Stomach (tissue), 9 donors: ENCODE data around the gene GSTA4. TPM values are rescaled to one million over a fixed set of nuclear protein-coding genes. Genes with fewer than 3 reads are reported as not detected.
"Not testable (repeated sequence)": the region's sequence is repeated elsewhere in the genome, so short reads cannot be mapped to it uniquely, and the experiment has no call there.

Experiments
- DNase-seq, 2 donors: peaks; one replicate each; pipeline versions ENCODE4 v3.0.0 to v3.0.0-alpha.2; 2013 to 2019
- H3K27ac ChIP-seq, 5 donors: fragments of 200-600 bp in 4 of 5; sonication (generic) in 4 of 5; one replicate each; pipeline ENCODE4 v1.5.1; 2013 to 2019; ENCODE audit warnings: mild to moderate bottlenecking in 1 of 5, moderate library complexity in 1 of 5
- H3K27me3 ChIP-seq, 3 donors: fragments of 200-600 bp; sonication (generic); one replicate each; pipeline ENCODE4 v1.5.1; 2017 to 2019; ENCODE audit warnings: mixed run types in 1 of 3
- H3K36me3 ChIP-seq, 4 donors: fragments of 200-600 bp; sonication (generic); 1 replicate in 3 of 4; 2 replicates in 1 of 4; pipeline ENCODE4 v1.5.1; 2016 to 2019
- H3K4me1 ChIP-seq, 4 donors: fragments of 200-600 bp; sonication (generic); one replicate each; pipeline ENCODE4 v1.5.1; 2016 to 2019
- H3K4me3 ChIP-seq, 4 donors: fragments of 200-600 bp; sonication (generic) in 3 of 4; one replicate each; pipeline ENCODE4 v1.5.1; 2016 to 2019; ENCODE audit warnings: mild to moderate bottlenecking in 1 of 4
- H3K9me3 ChIP-seq, 4 donors: fragments of 200-600 bp; sonication (generic); one replicate each; pipeline ENCODE4 v1.5.1; 2016 to 2019
- EP300 ChIP-seq: sonication (generic); formaldehyde crosslinking; IDR thresholded peaks from one replicate; pipeline ENCODE4 v1.6.1; 2017; ENCODE audit warnings: antibody characterized with exemption
- POLR2A ChIP-seq, 4 donors: fragments of 450-650 bp; IDR thresholded peaks; one replicate each; pipeline ENCODE4 v1.6.1; 2016; ENCODE audit warnings: antibody characterized with exemption in 4 of 4, control low read depth in 2 of 4, mild to moderate bottlenecking in 1 of 4, moderate library complexity in 1 of 4
- POLR2AphosphoS5 ChIP-seq, 3 donors: sonication (generic); formaldehyde crosslinking; IDR thresholded peaks; one replicate each; pipeline ENCODE4 v1.6.1; 2016; ENCODE audit warnings: antibody characterized with exemption in 3 of 3
- WGBS, 5 donors: extraction: QIAGEN DNeasy Blood & Tissue Kit in 3 of 5; methylation state at CpG; one replicate each; pipeline versions ENCODE4 v1.1.5 to v1.1.7; 2013 to 2018; 5-methylcytosine and 5-hydroxymethylcytosine counted together
- intact Hi-C: fragments of 100-400 bp; cut with DNase I; formaldehyde crosslinking; loops from one replicate; pipeline ENCODE4 v1.15.1; 2023; ENCODE audit warnings: low total_unique reads
- polyA plus RNA-seq, 3 donors: library from polyadenylated mRNA; stranded (reverse); fragments of 200-250 nt; gene quantifications; one replicate each; pipeline ENCODE4 v1.2.3, GENCODE V29; 2013
- total RNA-seq, 5 donors: library from RNA; depleted of rRNA; stranded (reverse); fragments of >200 nt; gene quantifications; one replicate each; pipeline versions ENCODE4 v1.1.0 to v1.2.3, GENCODE V29; 2014 to 2016
- TF ChIP-seq, protein P1 (sequence below), 7 experiments: fragments of 450-650 bp in 4 of 7; fragments of 200-600 bp in 3 of 7; sonication (generic) in 3 of 7; IDR thresholded peaks; one replicate each; pipeline ENCODE4 v1.5.1; 2016 to 2019; ENCODE audit warnings: antibody characterized with exemption in 7 of 7, control low read depth in 2 of 7, mild to moderate bottlenecking in 1 of 7
- donor health status: healthy with polysubstance abuse.
- donor health status: Bipolar disorder and iron deficiency.
- donor health status: healthy.

Gene GSTA4
- total and polyA plus RNA-seq, 8 donors: 5.2 to 105 (median 48.7) TPM

GRCh38 chr6:52953911-52954839, 40.9 kb downstream of the GSTA4 start:
- Histone ChIP-seq H3K27ac (no peak overlapping the region), H3K36me3 (no peaks in the 10 kb centered on the region), H3K4me1 (no peaks in the 10 kb centered on the region), H3K4me3 (no peak overlapping the region), H3K27me3 (no peaks in the 10 kb centered on the region), H3K9me3 (no peaks in the 10 kb centered on the region)
- DNase-seq: no peak
- no peak for TF ChIP-seq POLR2A (IDR thresholded peaks at IDR 0.05)
- no peak for TF ChIP-seq POLR2AphosphoS5 (IDR thresholded peaks at IDR 0.05)
- no peak for TF ChIP-seq EP300
- TF ChIP-seq, protein P1, sequence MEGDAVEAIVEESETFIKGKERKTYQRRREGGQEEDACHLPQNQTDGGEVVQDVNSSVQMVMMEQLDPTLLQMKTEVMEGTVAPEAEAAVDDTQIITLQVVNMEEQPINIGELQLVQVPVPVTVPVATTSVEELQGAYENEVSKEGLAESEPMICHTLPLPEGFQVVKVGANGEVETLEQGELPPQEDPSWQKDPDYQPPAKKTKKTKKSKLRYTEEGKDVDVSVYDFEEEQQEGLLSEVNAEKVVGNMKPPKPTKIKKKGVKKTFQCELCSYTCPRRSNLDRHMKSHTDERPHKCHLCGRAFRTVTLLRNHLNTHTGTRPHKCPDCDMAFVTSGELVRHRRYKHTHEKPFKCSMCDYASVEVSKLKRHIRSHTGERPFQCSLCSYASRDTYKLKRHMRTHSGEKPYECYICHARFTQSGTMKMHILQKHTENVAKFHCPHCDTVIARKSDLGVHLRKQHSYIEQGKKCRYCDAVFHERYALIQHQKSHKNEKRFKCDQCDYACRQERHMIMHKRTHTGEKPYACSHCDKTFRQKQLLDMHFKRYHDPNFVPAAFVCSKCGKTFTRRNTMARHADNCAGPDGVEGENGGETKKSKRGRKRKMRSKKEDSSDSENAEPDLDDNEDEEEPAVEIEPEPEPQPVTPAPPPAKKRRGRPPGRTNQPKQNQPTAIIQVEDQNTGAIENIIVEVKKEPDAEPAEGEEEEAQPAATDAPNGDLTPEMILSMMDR (IDR thresholded peaks at IDR 0.05): no peak
- intact Hi-C loops: no loop called here
- 63 to 81% (median 71%) methylated on average over 6 of the region's 6 CpGs for WGBS, 5 donors

DNA sequence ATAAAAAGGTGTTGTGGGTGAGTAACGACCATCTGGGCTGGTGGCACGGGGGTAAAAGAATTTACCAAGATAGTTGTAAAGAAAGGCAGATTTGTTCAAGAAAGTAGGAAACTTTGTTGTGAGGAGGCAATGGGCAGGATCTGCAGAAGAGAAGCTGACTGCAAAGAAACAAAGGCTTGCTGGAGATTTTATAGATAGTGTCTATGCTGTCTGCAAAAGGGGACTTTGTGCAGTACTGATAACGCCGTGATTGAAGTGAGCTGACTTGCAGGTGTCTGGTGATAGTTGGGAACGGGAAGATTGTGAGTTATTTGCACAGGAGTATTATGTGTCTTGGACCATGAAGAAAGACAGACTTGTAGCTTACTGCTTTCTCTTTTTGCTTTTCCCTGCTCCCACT, 48.8 kb downstream of the GSTA4 start:
- no peaks in the 10 kb centered on the region for H3K4me1 ChIP-seq
- no peak for DNase-seq
- no peak overlapping the region for H3K27ac ChIP-seq
- H3K27me3 ChIP-seq: no peaks in the 10 kb centered on the region
- WGBS, 5 donors: 8 to 18% (median 14%) methylated on average over 5 of the region's 5 CpGs
- no peak for TF ChIP-seq EP300
- TF ChIP-seq POLR2AphosphoS5 (IDR thresholded peaks at IDR 0.05): no peak
- no peak for TF ChIP-seq POLR2A (IDR thresholded peaks at IDR 0.05)
- TF ChIP-seq, protein P1 (IDR thresholded peaks at IDR 0.05): no peak
- H3K36me3 ChIP-seq: no peaks in the 10 kb centered on the region
- H3K4me3 ChIP-seq: no peak overlapping the region
- no peaks in the 10 kb centered on the region for H3K9me3 ChIP-seq
- intact Hi-C loops: no loop called here

GRCh38 chr6:52942821-52943220, 52.3 kb downstream of the GSTA4 start:
- H3K27ac ChIP-seq, H3K9me3 ChIP-seq, intact Hi-C loops, H3K27me3 ChIP-seq, H3K36me3 ChIP-seq, H3K4me1 ChIP-seq, DNase-seq, H3K4me3 ChIP-seq: not testable (repeated sequence)
- 88 to 90% (median 88%) methylated on average over 9 to 10 of the region's 10 CpGs for WGBS, 5 donors

GRCh38 chr6:52942221-52942620, 52.9 kb downstream of the GSTA4 start:
- H3K4me1 ChIP-seq: no peaks in the 10 kb centered on the region
- no peaks in the 10 kb centered on the region for H3K27me3 ChIP-seq
- TF ChIP-seq, protein P1 (IDR thresholded peaks at IDR 0.05): no peak
- TF ChIP-seq POLR2AphosphoS5 (IDR thresholded peaks at IDR 0.05) (no peak), POLR2A (IDR thresholded peaks at IDR 0.05) (no peak), EP300 (no peak)
- DNase-seq: no peak
- no peak overlapping the region for H3K4me3 ChIP-seq
- no peaks in the 10 kb centered on the region for H3K36me3 ChIP-seq
- H3K27ac ChIP-seq: no peak overlapping the region
- intact Hi-C loops: no loop called here
- WGBS, 5 donors: 51 to 70% (median 60%) methylated on average over 4 of the region's 4 CpGs
- no peaks in the 10 kb centered on the region for H3K9me3 ChIP-seq

DNA sequence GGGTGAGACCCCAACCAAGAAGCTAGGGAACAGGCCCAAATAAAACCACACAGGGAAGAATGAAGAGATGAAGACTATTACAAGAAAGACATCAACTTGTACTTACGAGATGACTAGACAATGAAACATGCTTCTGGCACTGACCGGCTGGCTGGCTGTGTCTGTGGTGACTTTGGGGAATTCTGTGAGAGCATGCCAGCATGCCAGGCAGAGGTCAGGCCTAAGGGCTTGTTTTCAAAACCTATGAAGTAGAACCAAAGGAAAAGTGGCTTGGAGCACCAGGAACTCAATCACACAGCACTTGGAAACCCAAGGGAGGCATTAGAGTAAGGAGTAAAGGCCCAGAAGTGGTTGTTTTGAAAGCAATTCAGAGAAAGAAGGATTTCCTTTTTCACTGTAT, 57.2 kb downstream of the GSTA4 start:
- 75 to 95% (median 87%) methylated on average over 2 of the region's 2 CpGs for WGBS, 5 donors

More for the DNA sequence above, 57.2 kb downstream of the GSTA4 start:
- Histone ChIP-seq H3K27ac (no peak overlapping the region), H3K4me3 (no peak overlapping the region), H3K4me1 (no peaks in the 10 kb centered on the region), H3K27me3 (no peaks in the 10 kb centered on the region), H3K9me3 (no peaks in the 10 kb centered on the region), H3K36me3 (no peaks in the 10 kb centered on the region)
- intact Hi-C loops: no loop called here
- no peak for DNase-seq
- no peak for TF ChIP-seq POLR2AphosphoS5 (IDR thresholded peaks at IDR 0.05)
- TF ChIP-seq POLR2A (IDR thresholded peaks at IDR 0.05): no peak
